ENCODE data around the gene PPP2R5C. TPM values are rescaled to one million over a fixed set of nuclear protein-coding genes. Genes with fewer than 3 reads are reported as not detected.
"Not testable (repeated sequence)": the region's sequence is repeated elsewhere in the genome, so short reads cannot be mapped to it uniquely, and the experiment has no call there.

Gene PPP2R5C
- total RNA-seq, 1 experiment from 2014 or later: 89.9 TPM

- H3K36me3 Mint-ChIP-seq: no peaks in the 10 kb centered on the region
- H3K4me3 Mint-ChIP-seq: no peak overlapping the region
- H3K27me3 Mint-ChIP-seq (ENCODE audit: low read depth): no peaks in the 10 kb centered on the region
- POLR2A ChIA-PET: interaction anchor here (0.7 kb wide), 1 partner anchor 12 kb away, joined by 3 read pairs; no protein-coding TSS in a partner anchor
- no peak for ATAC-seq
- TF ChIP-seq NR3C1 (CRISPR knock-in tag; conservative IDR thresholded peaks at IDR 0.05; ENCODE audit: low read depth) (no peak), ZBTB21 (CRISPR knock-in tag; IDR thresholded peaks at IDR 0.05; ENCODE audit: borderline replicate concordance) (no peak), HMGXB4 (CRISPR knock-in tag; IDR thresholded peaks at IDR 0.05) (no peak), ATF2 (CRISPR knock-in tag; IDR thresholded peaks at IDR 0.05; ENCODE audit: borderline replicate concordance, low read depth) (no peak), E2F5 (CRISPR knock-in tag; IDR thresholded peaks at IDR 0.05) (no peak), ATF6 (CRISPR knock-in tag; IDR thresholded peaks at IDR 0.05) (no peak), EMX1 (CRISPR knock-in tag; IDR thresholded peaks at IDR 0.05) (no peak), FOXJ3 (CRISPR knock-in tag; IDR thresholded peaks at IDR 0.05; ENCODE audit: borderline replicate concordance) (no peak), ESRRA (CRISPR knock-in tag; IDR thresholded peaks at IDR 0.05; ENCODE audit: borderline replicate concordance) (no peak), GRHL2 (CRISPR knock-in tag; IDR thresholded peaks at IDR 0.05; ENCODE audit: insufficient replicate concordance, severe bottlenecking) (no peak), ZNF121 (CRISPR knock-in tag; IDR thresholded peaks at IDR 0.05) (no peak), ZBTB43 (CRISPR knock-in tag; IDR thresholded peaks at IDR 0.05) (no peak), NR2C2 (CRISPR knock-in tag; IDR thresholded peaks at IDR 0.05) (no peak), ZNF532 (CRISPR knock-in tag; IDR thresholded peaks at IDR 0.05; ENCODE audit: borderline replicate concordance) (no peak), SMAD4 (CRISPR knock-in tag; IDR thresholded peaks at IDR 0.05) (no peak), ERG (CRISPR knock-in tag; IDR thresholded peaks at IDR 0.05) (no peak), IRF2 (CRISPR knock-in tag; IDR thresholded peaks at IDR 0.05; ENCODE audit: borderline replicate concordance, low read depth) (no peak), TEAD4 (CRISPR knock-in tag; IDR thresholded peaks at IDR 0.05) (no peak), STAT6 (CRISPR knock-in tag; conservative IDR thresholded peaks at IDR 0.05; ENCODE audit: low read depth) (no peak), MXD4 (CRISPR knock-in tag; IDR thresholded peaks at IDR 0.05; ENCODE audit: borderline replicate concordance) (no peak)
- no peaks in the 10 kb centered on the region for H3K9me3 Mint-ChIP-seq
- DNase-seq (ENCODE audit: low spot score): no peak
- CTCF ChIA-PET: no interaction called here
- H3K27ac Mint-ChIP-seq: no peak overlapping the region; the same call in 1 of the 2 replicates
- no peaks in the 10 kb centered on the region for H3K4me1 Mint-ChIP-seq
Observed at GRCh38 chr14:101797856-101798255, 36.3 kb downstream of the PPP2R5C start.

- H3K27me3 Mint-ChIP-seq (ENCODE audit: low read depth); H3K9me3 Mint-ChIP-seq; POLR2A ChIA-PET; H3K36me3 Mint-ChIP-seq; ATAC-seq; H3K27ac Mint-ChIP-seq; H3K4me3 Mint-ChIP-seq; DNase-seq (ENCODE audit: low spot score); CTCF ChIA-PET: not testable (repeated sequence)
- H3K4me1 Mint-ChIP-seq: peaks cover 15% of the 10 kb centered on the region
Observed at GRCh38 chr14:101804373-101804772, 42.9 kb downstream of the PPP2R5C start.

Data from WTC11 (cell line).